Effector memory CD4-positive, alpha-beta T cell (primary cell): ENCODE measurements around the gene DOCK9.

Source experiments
- DNase-seq, 3 donors: peaks; one replicate each; pipeline ENCODE4 v3.0.0-alpha.2; 2020
- H3K27ac ChIP-seq: 2 replicates; pipeline ENCODE4 v1.7.0; 2013; ENCODE audit warnings: mild to moderate bottlenecking, low read length, moderate library complexity; ENCODE audit not compliant: insufficient read depth, poor library complexity, severe bottlenecking
- H3K27me3 ChIP-seq: replicated peaks from 2 replicates; pipeline ENCODE4 v1.7.0; 2013; ENCODE audit warnings: mild to moderate bottlenecking, low read length; ENCODE audit not compliant: insufficient read depth, control insufficient read depth, poor library complexity, severe bottlenecking
- H3K36me3 ChIP-seq: 2 replicates; pipeline ENCODE4 v1.7.0; 2013; ENCODE audit warnings: mild to moderate bottlenecking, low read length, moderate library complexity; ENCODE audit not compliant: control insufficient read depth, insufficient read depth
- H3K4me1 ChIP-seq: 2 replicates; pipeline ENCODE4 v1.7.0; 2013; ENCODE audit warnings: low read length, mild to moderate bottlenecking; ENCODE audit not compliant: control insufficient read depth, insufficient read depth, poor library complexity, severe bottlenecking
- H3K4me3 ChIP-seq: 2 replicates; pipeline ENCODE4 v1.7.0; 2013; ENCODE audit warnings: low read length, low read depth, mild to moderate bottlenecking; ENCODE audit not compliant: insufficient read depth, poor library complexity, severe bottlenecking
- H3K9me3 ChIP-seq: 2 replicates; pipeline ENCODE4 v1.7.0; 2013; ENCODE audit warnings: mild to moderate bottlenecking, low read length, moderate library complexity; ENCODE audit not compliant: control insufficient read depth

DOCK9 gene

GRCh38 chr13:98871727-98872126, 106.1 kb downstream of the DOCK9 start:
- no peak for DNase-seq
- no peaks in the 10 kb centered on the region for H3K4me1 ChIP-seq
- H3K9me3 ChIP-seq, result peaks cover 3% of the 10 kb centered on the region
- peaks cover 46% of the 10 kb centered on the region for H3K36me3 ChIP-seq
- no peak overlapping the region for H3K27ac ChIP-seq
- H3K4me3 ChIP-seq, result no peak overlapping the region
- H3K27me3 ChIP-seq, result no peaks in the 10 kb centered on the region

GRCh38 chr13:98869408-98870090, 108.3 kb downstream of the DOCK9 start:
- no peak for DNase-seq
- H3K9me3 ChIP-seq, result peaks cover 3% of the 10 kb centered on the region
- H3K27ac ChIP-seq, result no peak overlapping the region
- peaks cover 57% of the 10 kb centered on the region for H3K36me3 ChIP-seq
- no peaks in the 10 kb centered on the region for H3K27me3 ChIP-seq
- no peak overlapping the region for H3K4me3 ChIP-seq
- H3K4me1 ChIP-seq, result no peaks in the 10 kb centered on the region

GRCh38 chr13:98868932-98869331, 108.9 kb downstream of the DOCK9 start:
- peaks cover 53% of the 10 kb centered on the region for H3K36me3 ChIP-seq
- H3K27me3 ChIP-seq, result no peaks in the 10 kb centered on the region
- no peak overlapping the region for H3K4me3 ChIP-seq
- DNase-seq, result no peak
- no peaks in the 10 kb centered on the region for H3K4me1 ChIP-seq
- H3K9me3 ChIP-seq, result peaks cover 3% of the 10 kb centered on the region
- H3K27ac ChIP-seq, result no peak overlapping the region

- Histone ChIP-seq H3K9me3 (no peaks in the 10 kb centered on the region), H3K36me3 (peaks cover 53% of the 10 kb centered on the region), H3K4me1 (no peaks in the 10 kb centered on the region), H3K27ac (no peak overlapping the region), H3K4me3 (no peak overlapping the region), H3K27me3 (no peaks in the 10 kb centered on the region)
- DNase-seq, result no peak
Observed at GRCh38 chr13:98866882-98867281, 111.0 kb downstream of the DOCK9 start.

GRCh38 chr13:98860491-98860890, 117.4 kb downstream of the DOCK9 start:
- no peaks in the 10 kb centered on the region for H3K27me3 ChIP-seq
- no peaks in the 10 kb centered on the region for H3K9me3 ChIP-seq
- no peak overlapping the region for H3K27ac ChIP-seq
- no peaks in the 10 kb centered on the region for H3K4me1 ChIP-seq
- H3K36me3 ChIP-seq, result peaks cover 73% of the 10 kb centered on the region
- no peak overlapping the region for H3K4me3 ChIP-seq
- DNase-seq, result no peak

DNA sequence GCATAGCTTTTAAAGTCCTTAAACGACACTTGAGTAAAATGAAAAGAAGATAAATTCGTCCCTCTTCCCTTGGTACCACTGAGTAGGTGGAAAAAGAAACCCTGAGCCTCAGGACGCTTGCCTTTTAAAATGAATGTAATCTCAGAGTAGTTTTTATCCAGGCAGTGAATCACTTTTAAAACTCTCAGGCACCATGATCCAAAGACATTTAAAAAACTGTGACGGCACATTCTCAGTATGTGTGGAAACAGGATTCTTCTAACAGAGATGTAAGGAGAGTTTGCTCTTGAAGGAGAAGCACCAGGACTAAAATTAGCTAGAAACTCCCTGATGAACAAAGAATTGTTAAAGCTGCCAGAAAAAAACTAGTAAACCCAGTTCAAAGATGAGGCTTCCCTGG, 119.7 kb downstream of the DOCK9 start:
- peaks cover 76% of the 10 kb centered on the region for H3K36me3 ChIP-seq

GRCh38 chr13:98856983-98857382, 120.9 kb downstream of the DOCK9 start:
- H3K4me1 ChIP-seq, result no peaks in the 10 kb centered on the region
- H3K9me3 ChIP-seq, result no peaks in the 10 kb centered on the region
- no peaks in the 10 kb centered on the region for H3K27me3 ChIP-seq
- no peak overlapping the region for H3K4me3 ChIP-seq
- no peak overlapping the region for H3K27ac ChIP-seq
- no peak for DNase-seq
- peaks cover 64% of the 10 kb centered on the region for H3K36me3 ChIP-seq

More for the DNA sequence above, 119.7 kb downstream of the DOCK9 start:
- Histone ChIP-seq H3K4me3 (no peak overlapping the region), H3K9me3 (no peaks in the 10 kb centered on the region), H3K27ac (no peak overlapping the region), H3K27me3 (no peaks in the 10 kb centered on the region), H3K4me1 (no peaks in the 10 kb centered on the region)
- no peak for DNase-seq

GRCh38 chr13:98854448-98854847, 123.4 kb downstream of the DOCK9 start:
- no peak for DNase-seq
- no peaks in the 10 kb centered on the region for H3K4me1 ChIP-seq
- H3K9me3 ChIP-seq, result no peaks in the 10 kb centered on the region
- no peak overlapping the region for H3K4me3 ChIP-seq
- H3K36me3 ChIP-seq, result peaks cover 48% of the 10 kb centered on the region
- H3K27me3 ChIP-seq, result no peaks in the 10 kb centered on the region
- H3K27ac ChIP-seq, result no peak overlapping the region

- no peak for DNase-seq
- Histone ChIP-seq H3K4me1 (no peaks in the 10 kb centered on the region), H3K27me3 (no peaks in the 10 kb centered on the region), H3K27ac (no peak overlapping the region), H3K9me3 (no peaks in the 10 kb centered on the region), H3K36me3 (peaks cover 42% of the 10 kb centered on the region), H3K4me3 (no peak overlapping the region)
Observed at GRCh38 chr13:98853771-98854221, 124.1 kb downstream of the DOCK9 start.

- H3K36me3 ChIP-seq, result peaks cover 38% of the 10 kb centered on the region
Observed at GRCh38 chr13:98851276-98851675, 126.6 kb downstream of the DOCK9 start.

More at GRCh38 chr13:98851276-98851675, 126.6 kb downstream of the DOCK9 start:
- DNase-seq, result no peak
- no peaks in the 10 kb centered on the region for H3K4me1 ChIP-seq
- H3K9me3 ChIP-seq, result no peaks in the 10 kb centered on the region
- no peak overlapping the region for H3K27ac ChIP-seq
- H3K4me3 ChIP-seq, result no peak overlapping the region
- no peaks in the 10 kb centered on the region for H3K27me3 ChIP-seq
